GM12878 (cell line): ENCODE data around the gene KRT86. TPM values are rescaled to one million over a fixed set of nuclear protein-coding genes. Genes with fewer than 3 reads are reported as not detected.

Experiments used
- ATAC-seq: fragments of 200-7000 bp; cut with Tn5 transposase; 3 replicates; pipeline ENCODE4 v1.9.1; 2020; ENCODE audit warnings: mild to moderate bottlenecking, moderate library complexity
- BruUV-seq: library from RNA; stranded (reverse); fragments of 400-500 nt; replicated peaks from 2 replicates; lab custom pipeline; 2021; lab: Mats Ljungman, UMichigan
- CTCF ChIA-PET: fragments of 300-600 bp; sonication (Branson Sonifier 250); formaldehyde crosslinking; extraction: SDS; loops from one replicate; lab custom pipeline; 2021; ENCODE audit warnings: inconsistent platforms; lab: Yijun Ruan, JAX
- POLR2A ChIA-PET: fragments of 350-600 bp; formaldehyde crosslinking; extraction: SDS; loops from one replicate; lab custom pipeline; 2021; ENCODE audit warnings: inconsistent platforms; lab: Charles Lee
- RAD21 ChIA-PET: fragments of 300-600 bp; sonication (Branson Sonifier 250); formaldehyde crosslinking; loops from one replicate; lab custom pipeline; 2023; ENCODE audit warnings: antibody characterized with exemption; ENCODE audit not compliant: unreplicated experiment; lab: Charles Lee
- SMC1A ChIA-PET: fragments of 300-600 bp; sonication (Branson Sonifier 250); formaldehyde crosslinking; loops from one replicate; lab custom pipeline; 2023; ENCODE audit not compliant: unreplicated experiment, uncharacterized antibody; lab: Charles Lee
- DNase-seq: peaks from one replicate; pipeline ENCODE4 v3.0.0-alpha.2; 2011; ENCODE audit warnings: low read depth, low spot score
- FAIRE-seq: peaks from 3 replicates; lab custom pipeline; 2011; peaks lifted over from hg19 to GRCh38; lab: Jason Lieb, UNC
- H2AFZ ChIP-seq: 2 replicates; pipeline ENCODE4 v1.6.0; 2011; ENCODE audit warnings: low read depth, low read length, control low read depth; ENCODE audit not compliant: control insufficient read depth
- H3K27ac ChIP-seq: 2 replicates; pipeline ENCODE4 v1.5.1; 2011; ENCODE audit warnings: control low read depth; ENCODE audit not compliant: control insufficient read depth, insufficient read depth
- H3K27me3 ChIP-seq, 2 experiments: replicated peaks in 1 of 2; 2 replicates each; pipeline versions ENCODE4 v1.6.0 to v1.6.1; 2011; ENCODE audit warnings: low read length in 1 of 2; ENCODE audit not compliant: control insufficient read depth in 2 of 2, insufficient read depth in 2 of 2
- H3K36me3 ChIP-seq, 2 experiments: 2 replicates each; pipeline ENCODE4 v1.5.1; 2011; ENCODE audit warnings: low read length in 1 of 2; ENCODE audit not compliant: control insufficient read depth in 2 of 2, insufficient read depth in 2 of 2
- H3K4me1 ChIP-seq: 2 replicates; pipeline ENCODE4 v1.6.1; 2011; ENCODE audit warnings: mild to moderate bottlenecking, low read length, moderate library complexity, mixed read lengths; ENCODE audit not compliant: control insufficient read depth, insufficient read depth
- H3K4me2 ChIP-seq: 2 replicates; pipeline ENCODE4 v1.6.0; 2011; ENCODE audit warnings: control low read depth; ENCODE audit not compliant: control insufficient read depth, insufficient read depth
- H3K4me3 ChIP-seq: fragments of 200-600 bp; sonication (generic); 2 replicates; pipeline ENCODE4 v1.5.1; 2016
- H3K79me2 ChIP-seq: 2 replicates; pipeline ENCODE4 v1.6.0; 2011; ENCODE audit warnings: low read length; ENCODE audit not compliant: control insufficient read depth, insufficient read depth
- H3K9ac ChIP-seq: 2 replicates; pipeline ENCODE4 v1.8.0; 2011; ENCODE audit warnings: low read length, control low read depth, mixed read lengths; ENCODE audit not compliant: control insufficient read depth, insufficient read depth
- H3K9me3 ChIP-seq: replicated peaks from 3 replicates; pipeline ENCODE4 v1.5.1; 2011; ENCODE audit warnings: mild to moderate bottlenecking, low read length; ENCODE audit not compliant: control insufficient read depth, insufficient read depth
- H4K20me1 ChIP-seq: 2 replicates; pipeline ENCODE4 v1.6.0; 2011; ENCODE audit not compliant: control insufficient read depth, insufficient read depth
- ASH2L ChIP-seq: fragments of 300-600, 200-600 bp; sonication (generic); IDR thresholded peaks from 2 replicates; pipeline ENCODE4 v1.6.1; 2017; ENCODE audit warnings: low read depth, mild to moderate bottlenecking, borderline replicate concordance
- BACH1 ChIP-seq: fragments of 450-650 bp; IDR thresholded peaks from 2 replicates; pipeline ENCODE4 v1.6.1; 2017; ENCODE audit warnings: mild to moderate bottlenecking, borderline replicate concordance
- BHLHE40 ChIP-seq, 2 experiments: fragments of 450-650 bp in 1 of 2; IDR thresholded peaks; 2 replicates each; pipeline ENCODE4 v1.6.1; 2011 to 2017; ENCODE audit warnings: low read depth in 2 of 2, borderline replicate concordance in 1 of 2, improper control_type of control experiment in 1 of 2, low read length in 1 of 2, mild to moderate bottlenecking in 1 of 2
- CHD2 ChIP-seq: IDR thresholded peaks from 2 replicates; pipeline ENCODE4 v1.6.1; 2011; ENCODE audit warnings: low read depth, low read length, improper control_type of control experiment, borderline replicate concordance
- CHD4 ChIP-seq: fragments of 200-600 bp; sonication (generic); IDR thresholded peaks from 2 replicates; pipeline ENCODE4 v1.6.1; 2016; ENCODE audit warnings: mild to moderate bottlenecking
- HDAC6 ChIP-seq: fragments of 200-600 bp; sonication (generic); IDR thresholded peaks from one replicate; pipeline ENCODE4 v1.8.0; 2017; ENCODE audit warnings: antibody characterized with exemption; ENCODE audit not compliant: unreplicated experiment
- JUNB ChIP-seq: IDR thresholded peaks from 2 replicates; pipeline ENCODE4 v1.6.1; 2016; ENCODE audit warnings: antibody characterized with exemption, mild to moderate bottlenecking
- MLLT1 ChIP-seq: fragments of 450-650 bp; IDR thresholded peaks from 2 replicates; pipeline ENCODE4 v1.6.1; 2016; ENCODE audit warnings: mild to moderate bottlenecking
- MTA2 ChIP-seq: fragments of 450-650 bp; IDR thresholded peaks from 2 replicates; pipeline ENCODE4 v1.6.1; 2016; ENCODE audit warnings: low read depth, mild to moderate bottlenecking, moderate library complexity
- MYB ChIP-seq: fragments of 150-350 bp; IDR thresholded peaks from 2 replicates; pipeline ENCODE4 v1.6.1; 2014; ENCODE audit warnings: mild to moderate bottlenecking, low read depth, low read length, borderline replicate concordance
- SMAD5 ChIP-seq: IDR thresholded peaks from 2 replicates; pipeline ENCODE4 v1.6.1; 2016; ENCODE audit warnings: antibody characterized with exemption, low read depth
- YBX1 ChIP-seq: fragments of 450-650 bp; IDR thresholded peaks from 2 replicates; pipeline ENCODE4 v1.6.1; 2016; ENCODE audit warnings: antibody characterized with exemption
- WGBS: methylation state at CpG from one replicate; pipeline ENCODE4 v1.1.6; 2016; ENCODE audit warnings: low lambda C conversion rate; ENCODE audit not compliant: insufficient replicate concordance, insufficient coverage; ENCODE audit errors: missing lambda C conversion rate; 5-methylcytosine and 5-hydroxymethylcytosine counted together
- in situ Hi-C: fragments of 300-500 bp; cut with MboI; formaldehyde crosslinking; loops from 9 replicates; pipeline ENCODE4 v1.14.3; 2018; ENCODE audit warnings: mixed read lengths
- intact Hi-C: fragments of 100-400 bp; cut with micrococcal nuclease; formaldehyde crosslinking; loops from one replicate; pipeline ENCODE4 v1.14.2; 2022; ENCODE audit not compliant: unreplicated experiment
- polyA plus RNA-seq, 11 experiments: library from polyadenylated mRNA; depleted of rRNA in 4 of 11; unstranded in 6 of 11; stranded (reverse) in 5 of 11; fragments of >200 nt; fragmentation: Nextera tagmentation in 4 of 11; fragmentation: Illumina TruSeq in 1 of 11; extraction: Ambion mirVana in 4 of 11; extraction: Trizol in 1 of 11; gene quantifications; 1 replicate in 1 of 11; 2 replicates in 10 of 11; pipeline versions ENCODE4 v1.2.1 to v1.2.3, GENCODE V29; 2011 to 2016; ENCODE audit warnings: inconsistent platforms in 2 of 11, missing spikeins in 2 of 11, low read depth in 1 of 11
- total RNA-seq, 4 experiments: library from RNA; depleted of rRNA in 3 of 4; stranded (reverse); fragments of >200 nt in 3 of 4; fragmentation: Illumina TruSeq in 1 of 4; extraction: Trizol in 1 of 4; gene quantifications; 2 replicates each; pipeline versions ENCODE4 v1.2.1 to v1.2.3, GENCODE V29; 2013 to 2021
- TF ChIP-seq, protein P1 (sequence below): fragments of 450-650 bp; conservative IDR thresholded peaks from 2 replicates; pipeline ENCODE4 v1.6.1; 2017; ENCODE audit warnings: mild to moderate bottlenecking, moderate library complexity
- TF ChIP-seq, protein P2 (sequence below): fragments of 450-650 bp; IDR thresholded peaks from 2 replicates; pipeline ENCODE4 v1.6.1; 2017; ENCODE audit warnings: antibody characterized with exemption, mild to moderate bottlenecking, moderate library complexity

KRT86 gene
- total and polyA plus RNA-seq, 10 of the 15 experiments (the other 5 are each of a cell fraction or from before 2014, with no cell fraction given), result 0.11 to 0.54 (median 0.18) TPM; not detected in 4

- no peaks in the 10 kb centered on the region for H3K9me3 ChIP-seq
- H3K4me3 ChIP-seq, result no peak overlapping the region
- POLR2A ChIA-PET, result no interaction called here
- H4K20me1 ChIP-seq, result no peaks in the 10 kb centered on the region
- CTCF ChIA-PET, result interaction anchor here (1.1 to 7.0 kb wide), 3 partner anchors 14 to 18 kb away, joined by 3 to 39 read pairs (median 4); no protein-coding TSS in a partner anchor
- WGBS, result 0% methylated on average over 1 of the region's 1 CpG
- H3K36me3 ChIP-seq, result no peaks in the 10 kb centered on the region
- H3K4me2 ChIP-seq, result no peak overlapping the region
- ATAC-seq (no peak), DNase-seq (no peak), FAIRE-seq (no peak)
- BruUV-seq, result no TSS peak
- TF ChIP-seq, protein P1, sequence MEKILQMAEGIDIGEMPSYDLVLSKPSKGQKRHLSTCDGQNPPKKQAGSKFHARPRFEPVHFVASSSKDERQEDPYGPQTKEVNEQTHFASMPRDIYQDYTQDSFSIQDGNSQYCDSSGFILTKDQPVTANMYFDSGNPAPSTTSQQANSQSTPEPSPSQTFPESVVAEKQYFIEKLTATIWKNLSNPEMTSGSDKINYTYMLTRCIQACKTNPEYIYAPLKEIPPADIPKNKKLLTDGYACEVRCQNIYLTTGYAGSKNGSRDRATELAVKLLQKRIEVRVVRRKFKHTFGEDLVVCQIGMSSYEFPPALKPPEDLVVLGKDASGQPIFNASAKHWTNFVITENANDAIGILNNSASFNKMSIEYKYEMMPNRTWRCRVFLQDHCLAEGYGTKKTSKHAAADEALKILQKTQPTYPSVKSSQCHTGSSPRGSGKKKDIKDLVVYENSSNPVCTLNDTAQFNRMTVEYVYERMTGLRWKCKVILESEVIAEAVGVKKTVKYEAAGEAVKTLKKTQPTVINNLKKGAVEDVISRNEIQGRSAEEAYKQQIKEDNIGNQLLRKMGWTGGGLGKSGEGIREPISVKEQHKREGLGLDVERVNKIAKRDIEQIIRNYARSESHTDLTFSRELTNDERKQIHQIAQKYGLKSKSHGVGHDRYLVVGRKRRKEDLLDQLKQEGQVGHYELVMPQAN, result no peak
- no peak for TF ChIP-seq CHD2
- TF ChIP-seq MTA2, result no peak
- TF ChIP-seq SMAD5, result no peak
- no peak for TF ChIP-seq JUNB
- no peak for TF ChIP-seq BACH1
- TF ChIP-seq, protein P2, sequence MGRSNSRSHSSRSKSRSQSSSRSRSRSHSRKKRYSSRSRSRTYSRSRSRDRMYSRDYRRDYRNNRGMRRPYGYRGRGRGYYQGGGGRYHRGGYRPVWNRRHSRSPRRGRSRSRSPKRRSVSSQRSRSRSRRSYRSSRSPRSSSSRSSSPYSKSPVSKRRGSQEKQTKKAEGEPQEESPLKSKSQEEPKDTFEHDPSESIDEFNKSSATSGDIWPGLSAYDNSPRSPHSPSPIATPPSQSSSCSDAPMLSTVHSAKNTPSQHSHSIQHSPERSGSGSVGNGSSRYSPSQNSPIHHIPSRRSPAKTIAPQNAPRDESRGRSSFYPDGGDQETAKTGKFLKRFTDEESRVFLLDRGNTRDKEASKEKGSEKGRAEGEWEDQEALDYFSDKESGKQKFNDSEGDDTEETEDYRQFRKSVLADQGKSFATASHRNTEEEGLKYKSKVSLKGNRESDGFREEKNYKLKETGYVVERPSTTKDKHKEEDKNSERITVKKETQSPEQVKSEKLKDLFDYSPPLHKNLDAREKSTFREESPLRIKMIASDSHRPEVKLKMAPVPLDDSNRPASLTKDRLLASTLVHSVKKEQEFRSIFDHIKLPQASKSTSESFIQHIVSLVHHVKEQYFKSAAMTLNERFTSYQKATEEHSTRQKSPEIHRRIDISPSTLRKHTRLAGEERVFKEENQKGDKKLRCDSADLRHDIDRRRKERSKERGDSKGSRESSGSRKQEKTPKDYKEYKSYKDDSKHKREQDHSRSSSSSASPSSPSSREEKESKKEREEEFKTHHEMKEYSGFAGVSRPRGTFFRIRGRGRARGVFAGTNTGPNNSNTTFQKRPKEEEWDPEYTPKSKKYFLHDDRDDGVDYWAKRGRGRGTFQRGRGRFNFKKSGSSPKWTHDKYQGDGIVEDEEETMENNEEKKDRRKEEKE, result no peak
- TF ChIP-seq YBX1, result no peak
- TF ChIP-seq MYB, result no peak
- no peak for TF ChIP-seq HDAC6
- no peak for TF ChIP-seq MLLT1
- TF ChIP-seq CHD4, result no peak
- TF ChIP-seq ASH2L, result no peak
- TF ChIP-seq BHLHE40 (IDR thresholded peaks at IDR 0.05; ENCODE audit: borderline replicate concordance in 1 of 2, low read depth in 2 of 2, low read length in 1 of 2), result no peak
- no peak overlapping the region for H2AFZ ChIP-seq
- no peaks in the 10 kb centered on the region for H3K79me2 ChIP-seq
- SMC1A ChIA-PET, result interaction anchor here (1.0 to 1.3 kb wide), 3 partner anchors 9 to 70 kb away, joined by 3 to 5 read pairs (median 4); no protein-coding TSS in a partner anchor
- in situ Hi-C loops (no loop called here), intact Hi-C loops (no loop called here)
- RAD21 ChIA-PET, result interaction anchor here (1.0 to 1.8 kb wide), 2 partner anchors 50 to 109 kb away, joined by 3 to 5 read pairs; no protein-coding TSS in a partner anchor
- H3K27ac ChIP-seq, result no peak overlapping the region
- H3K9ac ChIP-seq, result no peak overlapping the region
- no peaks in the 10 kb centered on the region for H3K4me1 ChIP-seq
- peaks cover 0 to 1% of the 10 kb centered on the region in 2 experiments; a peak in 2 of 4 replicates for H3K27me3 ChIP-seq
Measured at GRCh38 chr12:52293926-52294325, 19.5 kb downstream of the KRT86 start.
